Stimulated activated CD4-positive, alpha-beta T cell treated with anti-CD3 and anti-CD28 coated beads, TNF-alpha, amount 100 ng/mL, for 4 hours (primary cell): Measurements from ENCODE around the gene ASB15.

Experiments
- DNase-seq, 3 experiments: peaks; one replicate each; pipeline ENCODE4 v3.0.0-alpha.2; 2020; ENCODE audit warnings: low read depth in 3 of 3

Gene ASB15

GRCh38 chr7:123663200-123663599 lies 61.6 kb downstream of the ASB15 start:
- no peak for DNase-seq

GRCh38 chr7:123665157-123665556 lies 63.5 kb downstream of the ASB15 start:
- no peak for DNase-seq

GRCh38 chr7:123665896-123666295 lies 64.3 kb downstream of the ASB15 start:
- no peak for DNase-seq

GRCh38 chr7:123666492-123666891 lies 64.9 kb downstream of the ASB15 start:
- no peak for DNase-seq

- no peak for DNase-seq
These were observed 67.9 kb downstream of the ASB15 start for GRCh38 chr7:123669485-123669884.

GRCh38 chr7:123673137-123673732 lies 71.6 kb downstream of the ASB15 start:
- DNase-seq = no peak

- no peak for DNase-seq
These were observed 72.3 kb downstream of the ASB15 start for GRCh38 chr7:123673752-123674398.

GRCh38 chr7:123674399-123675180 lies 73.0 kb downstream of the ASB15 start:
- DNase-seq = no peak

- no peak for DNase-seq
These were observed 73.5 kb downstream of the ASB15 start for GRCh38 chr7:123675181-123675473.

GRCh38 chr7:123677061-123677715 lies 75.6 kb downstream of the ASB15 start:
- DNase-seq = no peak

- no peak for DNase-seq
These were observed 78.0 kb downstream of the ASB15 start for GRCh38 chr7:123679614-123680013.

- DNase-seq = no peak
These were observed 79.0 kb downstream of the ASB15 start for GRCh38 chr7:123680580-123680979.

- no peak for DNase-seq
These were observed 79.9 kb downstream of the ASB15 start for GRCh38 chr7:123681561-123681960.

- no peak for DNase-seq
These were observed 81.1 kb downstream of the ASB15 start for GRCh38 chr7:123682690-123683089.

- no peak for DNase-seq
These were observed 85.5 kb downstream of the ASB15 start for GRCh38 chr7:123687161-123687560.

GRCh38 chr7:123687727-123688126 lies 86.1 kb downstream of the ASB15 start:
- no peak for DNase-seq
